PC-3 (cell line): ENCODE results near the gene FAM153A.
"Not testable (repeated sequence)": the region's sequence is repeated elsewhere in the genome, so short reads cannot be mapped to it uniquely, and the experiment has no call there.

Experiments
- EZH2 ChIP-seq: fragments of 300-600 bp; sonication (generic); IDR thresholded peaks from one replicate; pipeline ENCODE4 v1.6.1; 2017; ENCODE audit warnings: antibody characterized with exemption, mild to moderate bottlenecking, low read length; ENCODE audit not compliant: unreplicated experiment
- TF ChIP-seq, protein P1 (sequence below): fragments of 300-600 bp; sonication (generic); conservative IDR thresholded peaks from 2 replicates; pipeline ENCODE4 v1.5.1; 2017; ENCODE audit warnings: antibody characterized with exemption, low read depth, mild to moderate bottlenecking, low read length

DNA sequence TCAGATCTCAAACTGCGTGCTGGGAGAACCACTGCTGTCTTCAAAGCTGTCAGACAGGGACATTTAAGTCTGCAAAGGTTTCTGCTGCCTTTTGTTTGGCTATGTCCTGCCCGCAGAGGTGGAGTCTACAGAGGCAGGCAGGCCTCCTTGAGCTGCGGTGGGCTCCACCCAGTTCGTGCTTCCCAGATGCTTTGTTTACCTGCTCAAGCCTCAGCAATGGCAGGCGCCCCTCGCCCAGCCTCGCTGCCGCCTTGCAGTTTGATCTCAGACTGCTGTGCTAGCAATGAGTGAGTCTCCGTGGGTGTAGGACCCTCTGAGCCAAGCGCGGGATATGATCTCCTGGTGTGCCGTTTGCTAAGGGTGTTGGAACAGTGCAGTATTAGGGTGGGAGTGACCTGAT lies 8.9 kb upstream of the FAM153A start:
- TF ChIP-seq, protein P1, sequence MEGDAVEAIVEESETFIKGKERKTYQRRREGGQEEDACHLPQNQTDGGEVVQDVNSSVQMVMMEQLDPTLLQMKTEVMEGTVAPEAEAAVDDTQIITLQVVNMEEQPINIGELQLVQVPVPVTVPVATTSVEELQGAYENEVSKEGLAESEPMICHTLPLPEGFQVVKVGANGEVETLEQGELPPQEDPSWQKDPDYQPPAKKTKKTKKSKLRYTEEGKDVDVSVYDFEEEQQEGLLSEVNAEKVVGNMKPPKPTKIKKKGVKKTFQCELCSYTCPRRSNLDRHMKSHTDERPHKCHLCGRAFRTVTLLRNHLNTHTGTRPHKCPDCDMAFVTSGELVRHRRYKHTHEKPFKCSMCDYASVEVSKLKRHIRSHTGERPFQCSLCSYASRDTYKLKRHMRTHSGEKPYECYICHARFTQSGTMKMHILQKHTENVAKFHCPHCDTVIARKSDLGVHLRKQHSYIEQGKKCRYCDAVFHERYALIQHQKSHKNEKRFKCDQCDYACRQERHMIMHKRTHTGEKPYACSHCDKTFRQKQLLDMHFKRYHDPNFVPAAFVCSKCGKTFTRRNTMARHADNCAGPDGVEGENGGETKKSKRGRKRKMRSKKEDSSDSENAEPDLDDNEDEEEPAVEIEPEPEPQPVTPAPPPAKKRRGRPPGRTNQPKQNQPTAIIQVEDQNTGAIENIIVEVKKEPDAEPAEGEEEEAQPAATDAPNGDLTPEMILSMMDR, result not testable (repeated sequence)
- not testable (repeated sequence) for TF ChIP-seq EZH2
